Nephron progenitor cell (in vitro differentiated cells): ENCODE data around the gene FBP2.

Source experiments
- DNase-seq: peaks from one replicate; pipeline ENCODE4 v3.0.0; 2021
- H3K27ac Mint-ChIP-seq: 2 replicates; pipeline ENCODE4 v1.8.0; 2021; ENCODE audit warnings: mild to moderate bottlenecking, moderate library complexity, mixed read lengths
- H3K27me3 Mint-ChIP-seq: 2 replicates; pipeline ENCODE4 v1.8.0; 2021; ENCODE audit warnings: mild to moderate bottlenecking, low read depth, mixed read lengths; ENCODE audit not compliant: poor library complexity
- H3K36me3 Mint-ChIP-seq: 2 replicates; pipeline ENCODE4 v1.8.0; 2021; ENCODE audit warnings: low read depth, mixed read lengths
- H3K4me1 Mint-ChIP-seq: 2 replicates; pipeline ENCODE4 v1.8.0; 2021; ENCODE audit warnings: mixed read lengths
- H3K4me3 Mint-ChIP-seq: 2 replicates; pipeline ENCODE4 v1.8.0; 2021; ENCODE audit warnings: mild to moderate bottlenecking, moderate library complexity, mixed read lengths
- H3K9me3 Mint-ChIP-seq: 2 replicates; pipeline ENCODE4 v1.8.0; 2021; ENCODE audit warnings: mild to moderate bottlenecking, moderate library complexity, mixed read lengths
- TF ChIP-seq, protein P1 (sequence below): fragments of 200-600 bp; sonication (generic); IDR thresholded peaks from 2 replicates; pipeline ENCODE4 v1.5.0; 2021; ENCODE audit warnings: antibody characterized with exemption

Gene FBP2

DNA sequence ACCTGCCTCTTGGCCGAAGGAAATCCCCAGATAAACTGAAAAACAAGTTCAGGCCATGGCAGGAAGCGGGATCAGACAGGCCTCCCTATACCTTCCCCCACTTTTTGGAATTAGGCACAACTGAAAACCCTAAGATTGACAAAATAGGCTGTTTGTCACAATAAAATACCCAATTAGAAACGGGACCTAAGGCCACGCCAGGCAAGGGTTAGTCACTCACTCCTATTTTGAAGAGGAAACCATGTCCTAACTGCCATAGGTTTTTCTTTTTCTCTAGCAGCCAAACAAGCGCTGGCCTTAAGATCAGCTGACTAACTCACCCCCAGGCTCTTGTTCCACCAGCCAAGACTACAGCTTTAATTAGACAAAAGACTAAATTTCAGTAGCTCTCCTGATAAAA is 11.9 kb downstream of the FBP2 start:
- Mint-ChIP-seq H3K4me1 (peaks cover 13% of the 10 kb centered on the region), H3K36me3 (no peaks in the 10 kb centered on the region), H3K9me3 (no peaks in the 10 kb centered on the region), H3K27me3 (peaks cover 1% of the 10 kb centered on the region), H3K27ac (no peak overlapping the region), H3K4me3 (no peak overlapping the region)
- TF ChIP-seq, protein P1, sequence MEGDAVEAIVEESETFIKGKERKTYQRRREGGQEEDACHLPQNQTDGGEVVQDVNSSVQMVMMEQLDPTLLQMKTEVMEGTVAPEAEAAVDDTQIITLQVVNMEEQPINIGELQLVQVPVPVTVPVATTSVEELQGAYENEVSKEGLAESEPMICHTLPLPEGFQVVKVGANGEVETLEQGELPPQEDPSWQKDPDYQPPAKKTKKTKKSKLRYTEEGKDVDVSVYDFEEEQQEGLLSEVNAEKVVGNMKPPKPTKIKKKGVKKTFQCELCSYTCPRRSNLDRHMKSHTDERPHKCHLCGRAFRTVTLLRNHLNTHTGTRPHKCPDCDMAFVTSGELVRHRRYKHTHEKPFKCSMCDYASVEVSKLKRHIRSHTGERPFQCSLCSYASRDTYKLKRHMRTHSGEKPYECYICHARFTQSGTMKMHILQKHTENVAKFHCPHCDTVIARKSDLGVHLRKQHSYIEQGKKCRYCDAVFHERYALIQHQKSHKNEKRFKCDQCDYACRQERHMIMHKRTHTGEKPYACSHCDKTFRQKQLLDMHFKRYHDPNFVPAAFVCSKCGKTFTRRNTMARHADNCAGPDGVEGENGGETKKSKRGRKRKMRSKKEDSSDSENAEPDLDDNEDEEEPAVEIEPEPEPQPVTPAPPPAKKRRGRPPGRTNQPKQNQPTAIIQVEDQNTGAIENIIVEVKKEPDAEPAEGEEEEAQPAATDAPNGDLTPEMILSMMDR, result no peak
- DNase-seq, result no peak

DNA sequence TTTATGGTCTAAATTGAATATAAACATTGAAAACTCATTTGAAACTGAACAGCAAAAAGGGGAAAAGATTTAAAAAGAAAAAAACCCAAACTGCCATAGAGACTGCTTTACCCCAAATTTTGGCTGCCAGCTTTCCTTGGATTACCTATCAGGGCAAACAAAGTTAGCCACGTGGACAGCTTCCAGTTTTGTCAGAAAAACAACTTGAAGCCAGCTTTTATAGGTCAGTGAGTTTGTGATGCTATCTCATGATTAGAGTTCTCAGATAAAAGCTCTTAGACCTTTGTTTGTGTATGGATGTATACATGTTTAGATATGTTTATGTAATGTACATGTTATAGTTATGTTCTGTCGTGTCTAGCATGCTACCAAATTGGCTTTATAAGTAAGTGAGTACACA is 16.1 kb downstream of the FBP2 start:
- no peak overlapping the region for H3K4me3 Mint-ChIP-seq
- no peaks in the 10 kb centered on the region for H3K36me3 Mint-ChIP-seq
- no peak for DNase-seq
- H3K27ac Mint-ChIP-seq, result no peak overlapping the region
- peaks cover 8% of the 10 kb centered on the region for H3K4me1 Mint-ChIP-seq
- no peaks in the 10 kb centered on the region for H3K9me3 Mint-ChIP-seq
- peaks cover 17% of the 10 kb centered on the region for H3K27me3 Mint-ChIP-seq
- TF ChIP-seq, protein P1, result no peak

DNA sequence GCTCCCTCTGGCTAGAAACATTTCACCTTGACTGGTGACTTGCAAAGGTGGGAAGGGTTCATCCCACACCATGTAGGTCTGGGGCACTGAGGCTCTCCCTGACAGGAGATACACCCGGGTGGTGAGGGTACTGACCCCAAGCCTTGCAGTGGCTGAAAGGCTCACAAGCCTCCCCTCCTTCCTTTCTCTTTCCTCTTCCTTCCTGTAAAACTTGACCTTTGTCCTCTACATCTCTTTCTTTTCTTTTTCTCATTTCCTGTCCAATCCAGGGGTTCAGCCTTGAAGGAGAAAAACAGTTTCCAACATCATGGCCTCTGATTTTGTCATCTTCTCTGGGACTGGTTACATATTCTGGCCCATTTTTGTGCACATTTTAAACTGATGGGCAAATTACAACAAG is 16.6 kb downstream of the FBP2 start:
- Mint-ChIP-seq H3K4me1 (peaks cover 8% of the 10 kb centered on the region), H3K4me3 (no peak overlapping the region), H3K36me3 (no peaks in the 10 kb centered on the region), H3K9me3 (no peaks in the 10 kb centered on the region), H3K27me3 (peaks cover 22% of the 10 kb centered on the region), H3K27ac (no peak overlapping the region)
- TF ChIP-seq, protein P1, result no peak
- no peak for DNase-seq

DNA sequence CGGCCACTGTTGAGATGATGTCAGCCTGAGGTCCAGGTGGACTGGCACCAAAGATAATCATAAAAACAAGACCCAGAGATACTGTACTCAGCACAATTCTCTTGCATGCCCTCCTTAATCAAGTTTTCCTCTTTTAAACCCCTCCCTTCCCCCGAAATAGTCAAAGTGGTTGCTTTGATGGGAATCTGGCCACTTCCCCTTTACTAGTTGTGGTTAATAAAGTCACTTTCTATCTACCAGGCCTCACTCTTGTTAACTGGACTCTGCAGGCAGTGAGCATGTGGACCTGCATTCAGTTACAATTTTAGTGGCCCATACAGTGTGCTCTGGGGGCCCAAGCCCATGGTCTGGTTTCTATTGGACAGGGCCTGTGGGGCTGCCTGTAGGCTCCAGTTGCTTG is 17.5 kb downstream of the FBP2 start:
- peaks cover 8% of the 10 kb centered on the region for H3K4me1 Mint-ChIP-seq
- peaks cover 24% of the 10 kb centered on the region for H3K27me3 Mint-ChIP-seq
- TF ChIP-seq, protein P1, result no peak
- no peaks in the 10 kb centered on the region for H3K9me3 Mint-ChIP-seq
- H3K36me3 Mint-ChIP-seq, result no peaks in the 10 kb centered on the region
- DNase-seq, result no peak
- H3K27ac Mint-ChIP-seq, result no peak overlapping the region
- H3K4me3 Mint-ChIP-seq, result no peak overlapping the region

DNA sequence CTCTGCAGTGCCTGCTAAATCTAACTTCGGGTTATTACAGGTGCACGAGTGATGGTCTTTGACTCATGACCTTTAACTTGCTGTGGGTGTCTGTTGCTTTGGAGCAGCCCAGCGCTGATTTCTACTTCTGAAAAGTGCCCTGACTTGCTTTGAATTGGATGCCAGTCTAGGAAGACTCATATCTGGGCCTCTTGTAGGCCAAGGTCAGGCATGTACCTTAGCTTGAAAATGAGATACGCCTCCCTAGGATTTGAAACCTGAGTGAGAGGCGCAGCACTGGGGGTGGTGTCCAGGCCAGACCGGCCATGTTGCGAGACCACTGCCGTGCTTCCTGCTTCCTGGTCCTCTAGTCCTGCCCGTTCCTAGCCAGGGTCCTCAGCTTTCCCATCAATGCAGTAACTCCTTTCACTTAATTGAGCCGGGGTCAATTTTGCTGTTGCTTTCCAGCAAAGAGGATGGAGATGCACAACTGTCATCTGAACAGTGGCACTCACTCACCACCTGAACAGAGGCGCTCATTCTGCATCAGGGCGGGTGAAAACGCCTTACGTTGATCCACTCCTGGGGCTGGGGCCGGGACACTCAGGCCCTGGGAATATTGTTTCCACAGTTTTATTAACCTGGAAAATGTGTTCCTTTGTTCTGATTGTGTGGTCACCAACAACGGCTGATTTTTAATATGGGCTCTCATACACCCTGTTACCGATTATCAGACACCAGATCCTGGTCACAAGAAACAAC is 24.5 kb downstream of the FBP2 start:
- Mint-ChIP-seq H3K4me1 (no peaks in the 10 kb centered on the region), H3K9me3 (peaks cover 2% of the 10 kb centered on the region)
- no peak for DNase-seq

More for the DNA sequence above, 24.5 kb downstream of the FBP2 start:
- Mint-ChIP-seq H3K27me3 (peaks cover 16% of the 10 kb centered on the region), H3K36me3 (peaks cover 20% of the 10 kb centered on the region), H3K4me3 (no peak overlapping the region), H3K27ac (no peak overlapping the region)
- TF ChIP-seq, protein P1, result no peak
